ENCODE results near the gene SYP. TPM values are rescaled to one million over a fixed set of nuclear protein-coding genes. Genes with fewer than 3 reads are reported as not detected.

SYP gene
- total and polyA plus RNA-seq, 3 donors from 2014 or later: 1.7 to 3.4 (median 2.5) TPM

DNA sequence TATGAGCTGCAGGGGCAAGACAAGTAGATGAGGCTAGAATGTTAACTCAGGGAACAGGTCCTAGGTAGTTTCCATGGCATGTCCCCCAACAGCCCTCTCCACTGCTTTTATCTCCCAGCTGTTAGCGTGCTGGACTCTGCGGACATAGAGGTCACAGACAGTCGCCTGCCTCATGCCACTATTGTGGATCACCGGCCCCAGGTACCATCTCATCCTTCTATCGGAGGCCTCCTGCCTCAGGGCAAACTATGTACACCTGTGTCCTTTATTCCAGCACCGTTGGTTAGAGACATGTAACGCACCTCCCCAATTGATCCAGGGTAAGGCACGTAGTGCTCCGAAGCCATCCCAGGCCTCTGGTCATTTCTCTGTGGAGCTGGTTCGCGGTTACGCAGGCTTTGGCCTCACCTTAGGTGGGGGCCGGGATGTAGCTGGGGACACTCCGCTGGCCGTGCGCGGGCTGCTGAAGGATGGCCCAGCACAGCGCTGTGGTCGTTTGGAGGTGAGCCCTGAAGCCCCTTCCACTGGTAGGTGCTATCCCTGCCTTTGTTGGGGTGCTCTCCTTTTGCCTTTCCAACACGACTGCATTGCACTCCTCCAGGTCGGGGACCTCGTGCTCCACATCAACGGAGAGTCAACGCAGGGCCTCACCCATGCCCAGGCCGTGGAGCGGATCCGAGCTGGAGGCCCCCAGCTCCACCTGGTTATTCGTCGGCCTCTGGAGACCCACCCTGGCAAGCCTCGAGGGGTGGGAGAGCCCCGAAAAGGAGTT is 35.2 kb downstream of the SYP start:
- Histone ChIP-seq H3K27ac (peak overlapping the region in 1 of 2 donors; percentile 87), H3K36me3 (ENCODE audit: low read depth, missing control alignments) (no peaks in the 10 kb centered on the region), H3K9me3 (no peaks in the 10 kb centered on the region), H3K27me3 (no peaks in the 10 kb centered on the region), H3K4me3 (no peak overlapping the region), H3K4me1 (no peaks in the 10 kb centered on the region)
- WGBS, 2 donors: 67 to 90% methylated on average over 2 to 20 of the region's 31 CpGs
- no peak for DNase-seq
- TF ChIP-seq POLR2A (IDR thresholded peaks at IDR 0.05) (no peak), CTCF (IDR thresholded peaks at IDR 0.05) (no peak)
- intact Hi-C loops (cut with DNase I; ENCODE audit: low total_unique reads): no loop called here

- WGBS, 2 donors: 5 to 6% methylated on average over 4 to 14 of the region's 69 CpGs
- DNase-seq: peak; percentile 88
- no peaks in the 10 kb centered on the region for H3K36me3 ChIP-seq (ENCODE audit: low read depth, missing control alignments)
- H3K9me3 ChIP-seq: no peaks in the 10 kb centered on the region
- no peaks in the 10 kb centered on the region for H3K4me1 ChIP-seq
- peak overlapping the region; percentile 74 to 87 for H3K27ac ChIP-seq
- H3K27me3 ChIP-seq: no peaks in the 10 kb centered on the region
- no peak for TF ChIP-seq POLR2A (IDR thresholded peaks at IDR 0.05)
- peak; percentile 67 to 92 (median 88) for TF ChIP-seq CTCF (IDR thresholded peaks at IDR 0.05)
- intact Hi-C loops (cut with DNase I; ENCODE audit: low total_unique reads): no loop called here
- H3K4me3 ChIP-seq: peak overlapping the region; percentile 15 to 36
Observed at GRCh38 chrX:49163555-49164419, 36.2 kb downstream of the SYP start.

DNA sequence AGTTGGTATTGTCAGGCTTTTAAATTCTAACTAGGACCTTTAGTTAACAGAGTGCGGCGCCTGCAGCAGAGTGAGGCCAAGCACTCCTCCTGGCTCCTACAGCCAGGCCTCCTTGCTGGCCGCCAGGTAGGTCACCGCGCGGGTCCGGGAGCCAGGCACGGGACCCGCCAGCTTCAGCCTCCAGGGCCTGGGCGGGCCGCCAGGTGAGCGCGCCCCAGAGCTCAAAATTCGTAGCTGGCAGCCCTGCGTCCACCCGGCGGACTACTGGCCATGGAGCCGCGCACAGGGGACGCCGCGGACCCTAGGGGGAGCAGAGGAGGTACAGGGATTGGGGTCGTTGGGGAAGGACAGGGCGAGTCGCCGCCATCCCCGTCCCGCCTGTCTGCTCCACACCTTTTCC is 37.4 kb downstream of the SYP start, which contains the start of gene MAGIX:
Gene MAGIX, plus strand, starts transcription at position 139 of the 400 bp plus-strand sequence. Its CDS starts 132 bp downstream, at position 271.
- H3K4me3 ChIP-seq: peak within 1 kb of the TSS; percentile 15 to 36
- 53 to 85% methylated on average over 3 to 8 of the region's 28 CpGs for WGBS, 2 donors
- H3K36me3 ChIP-seq (ENCODE audit: low read depth, missing control alignments): no peaks in the 10 kb centered on the region
- peak within 1 kb of the TSS; percentile 74 to 87 for H3K27ac ChIP-seq
- no peaks in the 10 kb centered on the region for H3K4me1 ChIP-seq
- no peak for DNase-seq
- H3K9me3 ChIP-seq: no peaks in the 10 kb centered on the region
- TF ChIP-seq CTCF (IDR thresholded peaks at IDR 0.05): no peak
- no peak for TF ChIP-seq POLR2A (IDR thresholded peaks at IDR 0.05)
- no peaks in the 10 kb centered on the region for H3K27me3 ChIP-seq
- intact Hi-C loops (cut with DNase I; ENCODE audit: low total_unique reads): no loop called here

DNA sequence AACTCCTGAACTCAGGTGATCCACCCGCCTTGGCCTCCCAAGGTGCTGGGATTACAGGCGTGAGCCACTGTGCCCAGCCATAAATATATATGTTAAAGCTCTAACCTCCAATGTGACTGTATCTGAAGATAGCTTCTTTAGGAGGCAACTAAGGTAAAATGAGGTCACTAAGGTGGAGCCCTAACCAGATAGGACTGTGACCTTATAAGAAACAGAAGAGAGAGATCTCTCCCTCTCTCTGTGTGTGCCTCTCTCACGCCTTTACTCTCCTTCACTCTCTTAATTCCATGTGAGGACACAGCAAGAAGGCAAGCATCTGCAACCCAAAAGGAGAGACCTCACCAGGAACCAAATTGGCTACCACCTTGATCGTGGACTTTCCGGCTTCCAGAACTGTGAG is 38.4 kb downstream of the SYP start:
- 75 to 90% methylated on average over 4 to 5 of the region's 5 CpGs for WGBS, 2 donors
- DNase-seq: no peak
- intact Hi-C loops (cut with DNase I; ENCODE audit: low total_unique reads): no loop called here
- Histone ChIP-seq H3K9me3 (no peaks in the 10 kb centered on the region), H3K36me3 (ENCODE audit: low read depth, missing control alignments) (no peaks in the 10 kb centered on the region), H3K27ac (no peak overlapping the region), H3K4me1 (no peaks in the 10 kb centered on the region), H3K27me3 (no peaks in the 10 kb centered on the region), H3K4me3 (no peak overlapping the region)
- TF ChIP-seq CTCF (IDR thresholded peaks at IDR 0.05): no peak
- no peak for TF ChIP-seq POLR2A (IDR thresholded peaks at IDR 0.05)

All from testis (tissue), 3 donors.